ENCODE results near the gene SDK1. TPM values are rescaled to one million over a fixed set of nuclear protein-coding genes. Genes with fewer than 3 reads are reported as not detected.
A peak's percentile ranks its signal among the peaks of the same experiment; 100 is the strongest.

The SDK1 gene
- total and polyA plus RNA-seq, 2 experiments from 2014 or later, result 2.1 to 10.0 TPM

- no peak for TF ChIP-seq ZNF462 (CRISPR knock-in tag; IDR thresholded peaks at IDR 0.05)
- no peak for TF ChIP-seq JUNB (IDR thresholded peaks at IDR 0.05; ENCODE audit: unreplicated experiment)
- no peak for TF ChIP-seq STAT1 (IDR thresholded peaks at IDR 0.05; ENCODE audit: unreplicated experiment)
- TF ChIP-seq ETS1 (IDR thresholded peaks at IDR 0.05), result no peak
- TF ChIP-seq EZH2phosphoT487 (IDR thresholded peaks at IDR 0.05; ENCODE audit: unreplicated experiment), result no peak
Measured at GRCh38 chr7:4189131-4189570, 888.1 kb downstream of the SDK1 start (continued).

- H3F3A ChIP-seq (replicated peaks; ENCODE audit: low read depth), result no peaks in the 10 kb centered on the region
- no peaks in the 10 kb centered on the region for H3K27me3 ChIP-seq (ENCODE audit: insufficient read depth)
- no peaks in the 10 kb centered on the region for H3K9me2 ChIP-seq (ENCODE audit: insufficient read depth)
- H3K27ac ChIP-seq (ENCODE audit: low read depth), result no peak overlapping the region
- Mint-ChIP-seq H3K9me3 (no peaks in the 10 kb centered on the region; the same call in 2 of the 3 replicates), H3K4me1 (peaks cover 8% of the 10 kb centered on the region), H3K27ac (no peak overlapping the region), H3K27me3 (ENCODE audit: insufficient read depth, low read depth, poor library complexity) (peaks cover 8% of the 10 kb centered on the region), H3K36me3 (ENCODE audit: low read depth) (no peaks in the 10 kb centered on the region; the same call in 2 of the 3 replicates), H3K4me3 (no peak overlapping the region)
- H3K4me3 ChIP-seq, result no peak overlapping the region
- H3K36me3 ChIP-seq (ENCODE audit: insufficient read depth), result no peaks in the 10 kb centered on the region; the same call in 1 of the 2 replicates
- ATAC-seq (peak; percentile 58), DNase-seq (ENCODE audit: low spot score) (no peak)
- no peaks in the 10 kb centered on the region for H3K79me2 ChIP-seq (replicated peaks; ENCODE audit: insufficient read depth)
- H4K20me1 ChIP-seq (replicated peaks; ENCODE audit: insufficient read depth), result no peaks in the 10 kb centered on the region
- H3K4me1 ChIP-seq (ENCODE audit: insufficient read depth), result no peaks in the 10 kb centered on the region
- H3K4me2 ChIP-seq, result no peak overlapping the region
- 0 out of 2 replicates have a peak overlapping the region, but pooled peaks have one; percentile 47 for H2AFZ ChIP-seq
- TF ChIP-seq STAT1 (IDR thresholded peaks at IDR 0.05; ENCODE audit: unreplicated experiment) (no peak), ZNF114 (CRISPR knock-in tag; IDR thresholded peaks at IDR 0.05) (no peak), CREB1 (CRISPR knock-in tag; IDR thresholded peaks at IDR 0.05; ENCODE audit: low read depth) (no peak)
Measured at GRCh38 chr7:4190010-4190981, 889.2 kb downstream of the SDK1 start.

Measured in GM23338 (cell line).